HG02840 (cell line): ENCODE data around the gene ZNF236.

Experiments
- ATAC-seq: cut with Tn5 transposase; IDR thresholded peaks from one replicate; pipeline ENCODE4 v1.9.1; 2021; ENCODE audit warnings: mild to moderate bottlenecking, moderate library complexity, moderate number of reproducible peaks; ENCODE audit not compliant: unreplicated experiment, low FRiP score

ZNF236 gene

GRCh38 chr18:76819411-76820136, 2.8 kb upstream of the ZNF236 start:
- ATAC-seq = no peak

GRCh38 chr18:76821356-76821874, 942 bp upstream of the ZNF236 start:
- ATAC-seq = no peak

- ATAC-seq = peak; percentile 52
Measured at GRCh38 chr18:76821875-76822505, 367 bp upstream of the ZNF236 start.

GRCh38 chr18:76823161-76823538, 793 bp downstream of the ZNF236 start:
- ATAC-seq = no peak

GRCh38 chr18:76823587-76824011, 1.2 kb downstream of the ZNF236 start:
- no peak for ATAC-seq

- no peak for ATAC-seq
Measured at GRCh38 chr18:76824145-76824676, 1.9 kb downstream of the ZNF236 start.

GRCh38 chr18:76824754-76825153, 2.4 kb downstream of the ZNF236 start:
- ATAC-seq = no peak

GRCh38 chr18:76827205-76828200, 5.1 kb downstream of the ZNF236 start:
- no peak for ATAC-seq

GRCh38 chr18:76834379-76834778, 12.0 kb downstream of the ZNF236 start:
- ATAC-seq = no peak

GRCh38 chr18:76835380-76835779, 13.0 kb downstream of the ZNF236 start:
- no peak for ATAC-seq

- ATAC-seq = no peak
Measured at GRCh38 chr18:76837071-76837470, 14.7 kb downstream of the ZNF236 start.

- no peak for ATAC-seq
Measured at GRCh38 chr18:76838182-76838581, 15.8 kb downstream of the ZNF236 start.

- ATAC-seq = no peak
Measured at GRCh38 chr18:76839086-76839794, 16.9 kb downstream of the ZNF236 start.

GRCh38 chr18:76842837-76843530, 20.6 kb downstream of the ZNF236 start:
- ATAC-seq = no peak

GRCh38 chr18:76844144-76844543, 21.8 kb downstream of the ZNF236 start:
- ATAC-seq = no peak

- ATAC-seq = no peak
Measured at GRCh38 chr18:76844742-76845477, 22.6 kb downstream of the ZNF236 start.

- ATAC-seq = no peak
Measured at GRCh38 chr18:76846217-76846616, 23.9 kb downstream of the ZNF236 start.

GRCh38 chr18:76847916-76848315, 25.6 kb downstream of the ZNF236 start:
- ATAC-seq = no peak

GRCh38 chr18:76850112-76850511, 27.8 kb downstream of the ZNF236 start:
- no peak for ATAC-seq
